ENCODE data around the gene FCAMR. TPM values are rescaled to one million over a fixed set of nuclear protein-coding genes. Genes with fewer than 3 reads are reported as not detected.

FCAMR gene
- total RNA-seq, 3 donors from 2014 or later, result 0.41 to 0.98 (median 0.84) TPM

DNA sequence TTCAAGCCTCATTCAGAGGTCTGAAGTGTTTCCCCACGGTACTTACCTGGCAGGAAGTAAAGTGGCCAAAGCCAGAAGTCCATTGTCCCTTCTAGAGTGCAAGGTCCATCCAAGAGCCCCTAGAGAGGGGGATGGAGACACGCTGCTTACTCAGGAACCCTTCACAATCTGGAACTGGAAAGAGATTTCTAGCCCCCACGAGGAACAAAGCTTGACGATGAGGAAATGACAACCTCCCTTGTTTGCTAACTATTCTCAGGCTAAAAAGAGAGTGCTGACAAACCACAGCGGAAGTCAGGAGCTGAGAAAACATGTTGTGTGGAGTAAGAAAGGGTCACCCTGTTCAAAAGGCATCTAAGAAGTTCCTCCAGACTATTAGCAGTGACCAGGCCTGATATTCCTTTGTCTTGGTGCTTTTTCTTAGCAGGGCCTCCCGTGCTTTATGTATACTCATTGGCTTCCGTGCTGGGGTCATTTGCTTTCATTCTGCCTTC, 48.4 kb downstream of the FCAMR start, which contains the start of gene FCMR:
Gene FCMR, minus strand, starts transcription at position 170 of the 494 bp plus-strand sequence. Its CDS starts 87 bp downstream, at position 83.
- H3K4me3 ChIP-seq, result no peak within 1 kb of the TSS
- no peaks in the 10 kb centered on the region for H3K9me3 ChIP-seq
- H3K4me1 ChIP-seq (ENCODE audit: low read depth), result peaks cover 4% of the 10 kb centered on the region
- DNase-seq (peak in 1 of 3 donors; percentile 57), ATAC-seq (peak; percentile 22)
- no peaks in the 10 kb centered on the region for H3K36me3 ChIP-seq (ENCODE audit: low read depth)
- intact Hi-C loops (cut with DNase I, micrococcal nuclease), result no loop called here
- TF ChIP-seq, protein P1, sequence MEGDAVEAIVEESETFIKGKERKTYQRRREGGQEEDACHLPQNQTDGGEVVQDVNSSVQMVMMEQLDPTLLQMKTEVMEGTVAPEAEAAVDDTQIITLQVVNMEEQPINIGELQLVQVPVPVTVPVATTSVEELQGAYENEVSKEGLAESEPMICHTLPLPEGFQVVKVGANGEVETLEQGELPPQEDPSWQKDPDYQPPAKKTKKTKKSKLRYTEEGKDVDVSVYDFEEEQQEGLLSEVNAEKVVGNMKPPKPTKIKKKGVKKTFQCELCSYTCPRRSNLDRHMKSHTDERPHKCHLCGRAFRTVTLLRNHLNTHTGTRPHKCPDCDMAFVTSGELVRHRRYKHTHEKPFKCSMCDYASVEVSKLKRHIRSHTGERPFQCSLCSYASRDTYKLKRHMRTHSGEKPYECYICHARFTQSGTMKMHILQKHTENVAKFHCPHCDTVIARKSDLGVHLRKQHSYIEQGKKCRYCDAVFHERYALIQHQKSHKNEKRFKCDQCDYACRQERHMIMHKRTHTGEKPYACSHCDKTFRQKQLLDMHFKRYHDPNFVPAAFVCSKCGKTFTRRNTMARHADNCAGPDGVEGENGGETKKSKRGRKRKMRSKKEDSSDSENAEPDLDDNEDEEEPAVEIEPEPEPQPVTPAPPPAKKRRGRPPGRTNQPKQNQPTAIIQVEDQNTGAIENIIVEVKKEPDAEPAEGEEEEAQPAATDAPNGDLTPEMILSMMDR (IDR thresholded peaks at IDR 0.05), result no peak

GRCh38 chr1:206918076-206918475, 52.2 kb downstream of the FCAMR start:
- Histone ChIP-seq H3K36me3 (ENCODE audit: low read depth) (no peaks in the 10 kb centered on the region), H3K9me3 (no peaks in the 10 kb centered on the region), H3K4me1 (ENCODE audit: low read depth) (no peaks in the 10 kb centered on the region), H3K4me3 (no peak overlapping the region)
- TF ChIP-seq, protein P1 (IDR thresholded peaks at IDR 0.05), result no peak
- intact Hi-C loops (cut with DNase I, micrococcal nuclease), result loop anchor here (10.0 kb wide), 2 partner anchors 183 to 283 kb away; partner anchors contain the start of gene DYRK3 (in 1 of the 2)
- ATAC-seq, result no peak
- DNase-seq, result no peak

- Histone ChIP-seq H3K4me1 (ENCODE audit: low read depth) (peaks cover 5% of the 10 kb centered on the region), H3K4me3 (no peak overlapping the region), H3K9me3 (no peaks in the 10 kb centered on the region), H3K36me3 (ENCODE audit: low read depth) (no peaks in the 10 kb centered on the region)
- TF ChIP-seq, protein P1 (IDR thresholded peaks at IDR 0.05), result no peak
- DNase-seq, result no peak
- intact Hi-C loops (cut with DNase I, micrococcal nuclease), result loop anchor here (10.0 kb wide), 2 partner anchors 181 to 281 kb away; partner anchors contain the start of gene DYRK3 (in 1 of the 2)
- no peak for ATAC-seq
These were observed 54.1 kb downstream of the FCAMR start for GRCh38 chr1:206916000-206916709.

DNA sequence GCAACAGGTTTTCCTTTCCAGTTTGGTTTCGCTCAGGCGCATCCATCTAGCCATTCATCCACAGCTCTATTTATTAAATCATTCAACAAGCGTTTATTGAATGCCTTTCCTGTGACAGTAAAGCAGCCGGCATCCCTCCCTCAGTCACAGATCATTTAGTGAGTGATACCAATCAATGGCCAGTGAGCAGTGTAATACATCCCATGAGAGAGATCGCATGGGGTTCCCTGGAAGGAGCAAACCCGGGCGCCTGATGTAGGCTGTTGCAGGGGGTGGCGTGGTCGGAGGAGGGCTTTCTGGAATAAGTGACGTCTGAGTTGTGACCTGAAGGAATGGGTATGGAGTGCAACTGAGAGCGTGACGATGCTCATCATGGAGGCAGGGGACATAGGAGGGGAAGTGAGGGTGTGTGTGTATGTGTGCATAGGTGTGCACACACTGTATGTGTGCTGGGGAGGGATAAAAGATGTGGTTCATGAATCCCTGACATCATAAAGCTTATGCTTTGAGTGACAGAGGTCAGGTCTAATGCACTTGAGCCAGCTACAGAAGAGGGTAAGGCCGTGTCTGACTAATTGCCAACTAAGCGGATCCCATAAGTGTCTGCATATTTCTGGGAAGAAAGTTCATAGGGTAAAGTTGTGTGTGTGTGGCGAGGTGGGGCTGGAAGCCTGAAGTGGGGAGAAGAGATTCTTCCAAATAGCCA, 55.1 kb downstream of the FCAMR start:
- Histone ChIP-seq H3K4me3 (no peak overlapping the region), H3K4me1 (ENCODE audit: low read depth) (peaks cover 5% of the 10 kb centered on the region), H3K36me3 (ENCODE audit: low read depth) (no peaks in the 10 kb centered on the region), H3K9me3 (no peaks in the 10 kb centered on the region)
- TF ChIP-seq, protein P1 (IDR thresholded peaks at IDR 0.05), result no peak
- intact Hi-C loops (cut with DNase I, micrococcal nuclease), result loop anchor here (10.0 kb wide), 2 partner anchors 180 to 280 kb away; partner anchors contain the start of gene DYRK3 (in 1 of the 2)
- DNase-seq (no peak), ATAC-seq (no peak)

- DNase-seq (no peak), ATAC-seq (no peak)
- Histone ChIP-seq H3K9me3 (no peaks in the 10 kb centered on the region), H3K36me3 (ENCODE audit: low read depth) (no peaks in the 10 kb centered on the region), H3K4me1 (ENCODE audit: low read depth) (peaks cover 11% of the 10 kb centered on the region), H3K4me3 (no peak overlapping the region)
- intact Hi-C loops (cut with DNase I, micrococcal nuclease), result loop anchor here (5.0 to 10.0 kb wide), 4 partner anchors 102 to 279 kb away; partner anchors contain the start of gene DYRK3 (in 1 of the 2)
- TF ChIP-seq, protein P1 (IDR thresholded peaks at IDR 0.05), result no peak
These were observed 56.3 kb downstream of the FCAMR start for GRCh38 chr1:206913766-206914537.
